ENCODE measurements around the gene MROH2B. TPM values are rescaled to one million over a fixed set of nuclear protein-coding genes. Genes with fewer than 3 reads are reported as not detected.

The MROH2B gene
- total and polyA plus RNA-seq, 2 of the 13 experiments (the other 11 are each of a cell fraction or from before 2014, with no cell fraction given) = not detected

- in situ Hi-C loops (cut with HindIII; ENCODE audit: extremely low pct_ligation_motif_present, low pct_unique_long_range_greater_than_20kb) = no loop called here
- 40% methylated on average over 1 of the region's 5 CpGs for WGBS (ENCODE audit: low lambda C conversion rate)
- no peak overlapping the region for H2AFZ ChIP-seq (ENCODE audit: low read length)
- no peak overlapping the region for H3K4me3 ChIP-seq (replicated peaks in 1 of 3; ENCODE audit: insufficient read depth in 1 of 3, low read depth in 2 of 3, low read length in 3 of 3)
- no peaks in the 10 kb centered on the region for H3K9me3 ChIP-seq (ENCODE audit: low read length)
- no TSS peak for BruUV-seq (replicated peaks)
- no peak overlapping the region for H3K4me2 ChIP-seq (ENCODE audit: low read depth, low read length)
- TF ChIP-seq GZF1 (CRISPR knock-in tag; IDR thresholded peaks at IDR 0.05) (no peak), IRX3 (CRISPR knock-in tag; IDR thresholded peaks at IDR 0.05; ENCODE audit: borderline replicate concordance, low read depth) (no peak), ZNF781 (CRISPR knock-in tag; IDR thresholded peaks at IDR 0.05; ENCODE audit: borderline replicate concordance, not compliant biosample characterization) (no peak)
- TF ChIP-seq, protein P1, sequence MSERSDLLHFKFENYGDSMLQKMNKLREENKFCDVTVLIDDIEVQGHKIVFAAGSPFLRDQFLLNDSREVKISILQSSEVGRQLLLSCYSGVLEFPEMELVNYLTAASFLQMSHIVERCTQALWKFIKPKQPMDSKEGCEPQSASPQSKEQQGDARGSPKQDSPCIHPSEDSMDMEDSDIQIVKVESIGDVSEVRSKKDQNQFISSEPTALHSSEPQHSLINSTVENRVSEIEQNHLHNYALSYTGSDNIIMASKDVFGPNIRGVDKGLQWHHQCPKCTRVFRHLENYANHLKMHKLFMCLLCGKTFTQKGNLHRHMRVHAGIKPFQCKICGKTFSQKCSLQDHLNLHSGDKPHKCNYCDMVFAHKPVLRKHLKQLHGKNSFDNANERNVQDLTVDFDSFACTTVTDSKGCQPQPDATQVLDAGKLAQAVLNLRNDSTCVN (CRISPR knock-in tag; IDR thresholded peaks at IDR 0.05; ENCODE audit: borderline replicate concordance) = no peak
- H3K9ac ChIP-seq (ENCODE audit: insufficient read depth, low read depth, low read length) = no peak overlapping the region
- DNase-seq (ENCODE audit: low spot score) (no peak), ATAC-seq (no peak), FAIRE-seq (no peak)
- ChIA-PET POLR2A (no interaction called here), CTCF (ENCODE audit: low intra/inter-chr PET ratio, low total read pairs) (no interaction called here)
- H3K4me1 ChIP-seq (ENCODE audit: insufficient read depth, low read length) = no peaks in the 10 kb centered on the region
- intact Hi-C loops (cut with micrococcal nuclease; ENCODE audit: unreplicated experiment) = no loop called here
- no peaks in the 10 kb centered on the region for H4K20me1 ChIP-seq (ENCODE audit: insufficient read depth, low read length)
- no peaks in the 10 kb centered on the region for H3K27me3 ChIP-seq (ENCODE audit: control insufficient read depth in 1 of 2, insufficient read depth in 2 of 2, low read length in 2 of 2)
- no peaks in the 10 kb centered on the region for H3K36me3 ChIP-seq (replicated peaks in 1 of 2; ENCODE audit: control insufficient read depth in 1 of 2, insufficient read depth in 2 of 2, low read length in 2 of 2)
- no peak overlapping the region for H3K27ac ChIP-seq (ENCODE audit: extremely low read length, insufficient read depth, low read length)
- H3K79me2 ChIP-seq (ENCODE audit: insufficient read depth, low read length) = no peaks in the 10 kb centered on the region
Observed at GRCh38 chr5:41057231-41057630, 13.9 kb downstream of the MROH2B start.

- H3K36me3 ChIP-seq (replicated peaks in 1 of 2; ENCODE audit: control insufficient read depth in 1 of 2, insufficient read depth in 2 of 2, low read length in 2 of 2) = no peaks in the 10 kb centered on the region
- H3K9me3 ChIP-seq (ENCODE audit: low read length) = no peaks in the 10 kb centered on the region
- TF ChIP-seq POGZ (CRISPR knock-in tag; IDR thresholded peaks at IDR 0.05) = no peak
- no peak for TF ChIP-seq ZNF30 (CRISPR knock-in tag; IDR thresholded peaks at IDR 0.05)
- in situ Hi-C loops (cut with HindIII; ENCODE audit: extremely low pct_ligation_motif_present, low pct_unique_long_range_greater_than_20kb) = no loop called here
- intact Hi-C loops (cut with micrococcal nuclease; ENCODE audit: unreplicated experiment) = no loop called here
- H3K4me1 ChIP-seq (ENCODE audit: insufficient read depth, low read length) = no peaks in the 10 kb centered on the region
- no peaks in the 10 kb centered on the region for H4K20me1 ChIP-seq (ENCODE audit: insufficient read depth, low read length)
- WGBS (ENCODE audit: low lambda C conversion rate) = 0% methylated on average over 2 of the region's 2 CpGs
- CTCF ChIA-PET (ENCODE audit: low intra/inter-chr PET ratio, low total read pairs) = no interaction called here
- no peaks in the 10 kb centered on the region for H3K79me2 ChIP-seq (ENCODE audit: insufficient read depth, low read length)
- BruUV-seq (replicated peaks) = no TSS peak
- H2AFZ ChIP-seq (ENCODE audit: low read length) = no peak overlapping the region
- no peak overlapping the region for H3K27ac ChIP-seq (ENCODE audit: extremely low read length, insufficient read depth, low read length)
- H3K27me3 ChIP-seq (ENCODE audit: control insufficient read depth in 1 of 2, insufficient read depth in 2 of 2, low read length in 2 of 2) = no peaks in the 10 kb centered on the region; a peak in 1 of 5 replicates
- POLR2A ChIA-PET = no interaction called here
- H3K9ac ChIP-seq (ENCODE audit: insufficient read depth, low read depth, low read length) = no peak overlapping the region
- DNase-seq (ENCODE audit: low spot score) = no peak
- H3K4me3 ChIP-seq (replicated peaks in 1 of 3; ENCODE audit: insufficient read depth in 1 of 3, low read depth in 2 of 3, low read length in 3 of 3) = no peak overlapping the region
- ATAC-seq = no peak
- H3K4me2 ChIP-seq (ENCODE audit: low read depth, low read length) = no peak overlapping the region
- FAIRE-seq = no peak
Observed at GRCh38 chr5:41048986-41049385, 22.2 kb downstream of the MROH2B start.

All from HepG2 (cell line).